HepG2 (cell line): Measurements from ENCODE around the gene ERCC5. TPM values are rescaled to one million over a fixed set of nuclear protein-coding genes. Genes with fewer than 3 reads are reported as not detected.

Experiments
- ATAC-seq: fragments of 200-7000 bp; cut with Tn5 transposase; 3 replicates; pipeline ENCODE4 v1.9.1; 2020; ENCODE audit warnings: mild to moderate bottlenecking, moderate library complexity
- BruUV-seq: library from RNA; stranded (reverse); fragments of 400-500 nt; replicated peaks from 2 replicates; lab custom pipeline; 2021; lab: Mats Ljungman, UMichigan
- CTCF ChIA-PET: fragments of 300-600 bp; formaldehyde crosslinking; extraction: SDS; loops from one replicate; lab custom pipeline; 2021; ENCODE audit warnings: low total read pairs, inconsistent platforms, low intra/inter-chr PET ratio; lab: Yijun Ruan, JAX
- POLR2A ChIA-PET: fragments of 350-600 bp; sonication (Branson Sonifier 250); formaldehyde crosslinking; loops from one replicate; lab custom pipeline; 2020; ENCODE audit warnings: antibody characterized with exemption, inconsistent platforms; lab: Yijun Ruan, JAX
- DNase-seq: peaks from one replicate; pipeline ENCODE4 v3.0.0-alpha.2; 2015; ENCODE audit warnings: low spot score
- FAIRE-seq: peaks from 3 replicates; lab custom pipeline; 2011; peaks lifted over from hg19 to GRCh38; lab: Jason Lieb, UNC
- H2AFZ ChIP-seq: one replicate; pipeline ENCODE4 v1.6.1; 2011; ENCODE audit warnings: low read length, inconsistent platforms
- H3K27ac ChIP-seq: fragments of 300-600 bp; 3 replicates; pipeline ENCODE4 v1.8.0; 2011; ENCODE audit warnings: mixed run types, mild to moderate bottlenecking, mixed read lengths, low read length, inconsistent platforms; ENCODE audit not compliant: insufficient read depth; ENCODE audit errors: extremely low read length
- H3K27me3 ChIP-seq, 2 experiments: fragments of 200-600 bp in 1 of 2; 2 replicates in 1 of 2; 3 replicates in 1 of 2; pipeline versions ENCODE4 v1.6.0 to v1.8.0; 2011; ENCODE audit warnings: low read length in 2 of 2, mild to moderate bottlenecking in 2 of 2, moderate library complexity in 2 of 2, inconsistent platforms in 1 of 2; ENCODE audit not compliant: insufficient read depth in 2 of 2, control insufficient read depth in 1 of 2
- H3K36me3 ChIP-seq, 2 experiments: fragments of 200-600 bp in 1 of 2; replicated peaks in 1 of 2; 2 replicates in 1 of 2; 3 replicates in 1 of 2; pipeline versions ENCODE4 v1.5.1 to v1.8.0; 2011; ENCODE audit warnings: low read length in 2 of 2, inconsistent platforms in 1 of 2; ENCODE audit not compliant: insufficient read depth in 2 of 2, control insufficient read depth in 1 of 2
- H3K4me1 ChIP-seq: 2 replicates; pipeline ENCODE4 v1.5.1; 2012; ENCODE audit warnings: low read length, inconsistent platforms; ENCODE audit not compliant: insufficient read depth
- H3K4me2 ChIP-seq: 2 replicates; pipeline ENCODE4 v1.6.0; 2011; ENCODE audit warnings: low read depth, low read length, inconsistent platforms
- H3K4me3 ChIP-seq, 3 experiments: fragments of 200-600 bp in 1 of 3; sonication (generic), shearing (Covaris generic) in 1 of 3; replicated peaks in 1 of 3; 2 replicates each; pipeline ENCODE4 v1.5.1; 2011 to 2016; ENCODE audit warnings: low read length in 3 of 3, inconsistent platforms in 2 of 3, low read depth in 2 of 3, mild to moderate bottlenecking in 2 of 3, control low read depth in 1 of 3, mixed read lengths in 1 of 3; ENCODE audit not compliant: insufficient read depth in 1 of 3
- H3K79me2 ChIP-seq: one replicate; pipeline ENCODE4 v1.6.1; 2011; ENCODE audit warnings: low read length, inconsistent platforms; ENCODE audit not compliant: insufficient read depth
- H3K9ac ChIP-seq: 2 replicates; pipeline ENCODE4 v1.6.0; 2011; ENCODE audit warnings: mild to moderate bottlenecking, low read depth, low read length, inconsistent platforms; ENCODE audit not compliant: insufficient read depth
- H3K9me3 ChIP-seq: 2 replicates; pipeline ENCODE4 v1.5.1; 2012; ENCODE audit warnings: mild to moderate bottlenecking, low read length
- H4K20me1 ChIP-seq: 2 replicates; pipeline ENCODE4 v1.6.0; 2011; ENCODE audit warnings: inconsistent platforms, mild to moderate bottlenecking, low read length, moderate library complexity; ENCODE audit not compliant: insufficient read depth
- ATF2 ChIP-seq: sonication (generic); formaldehyde crosslinking; IDR thresholded peaks from 2 replicates; pipeline ENCODE4 v1.4.0; 2020; ENCODE audit warnings: missing genetic modification reagents
- DR1 ChIP-seq: sonication (generic); formaldehyde crosslinking; IDR thresholded peaks from 2 replicates; pipeline ENCODE4 v1.8.0; 2021; ENCODE audit warnings: mild to moderate bottlenecking, missing genetic modification reagents, inconsistent platforms
- FOXC1 ChIP-seq: sonication (generic); formaldehyde crosslinking; IDR thresholded peaks from 2 replicates; pipeline ENCODE4 v1.8.0; 2022; ENCODE audit warnings: mild to moderate bottlenecking, missing genetic modification reagents, borderline replicate concordance
- GLI4 ChIP-seq: sonication (generic); formaldehyde crosslinking; IDR thresholded peaks from 2 replicates; pipeline ENCODE4 v1.5.1; 2020; ENCODE audit warnings: missing genetic modification reagents, mild to moderate bottlenecking, moderate library complexity, borderline replicate concordance
- IRX3 ChIP-seq: sonication (generic); formaldehyde crosslinking; IDR thresholded peaks from 2 replicates; pipeline ENCODE4 v1.8.1; 2023; ENCODE audit warnings: mild to moderate bottlenecking, low read depth, missing genetic modification reagents, borderline replicate concordance
- MXD3 ChIP-seq: IDR thresholded peaks from 2 replicates; pipeline ENCODE4 v1.6.1; 2016; ENCODE audit warnings: mild to moderate bottlenecking, missing biosample characterization, missing genetic modification reagents
- PHB2 ChIP-seq: fragments of 450-650 bp; IDR thresholded peaks from 2 replicates; pipeline ENCODE4 v1.6.1; 2018; ENCODE audit not compliant: partially characterized antibody
- POLR2A ChIP-seq, 2 experiments: IDR thresholded peaks; 2 replicates each; pipeline ENCODE4 v1.6.1; 2011; ENCODE audit warnings: low read depth in 2 of 2, low read length in 2 of 2, mild to moderate bottlenecking in 1 of 2, moderate library complexity in 1 of 2; ENCODE audit not compliant: insufficient read depth in 1 of 2
- TCF7L2 ChIP-seq: IDR thresholded peaks from 2 replicates; pipeline ENCODE4 v1.6.1; 2011; ENCODE audit warnings: mild to moderate bottlenecking, low read depth, low read length, moderate library complexity
- TSC22D2 ChIP-seq: sonication (generic); formaldehyde crosslinking; IDR thresholded peaks from 2 replicates; pipeline ENCODE4 v1.5.1; 2020; ENCODE audit warnings: missing genetic modification reagents, mild to moderate bottlenecking, borderline replicate concordance
- ZBTB3 ChIP-seq: sonication (generic); formaldehyde crosslinking; IDR thresholded peaks from 2 replicates; pipeline ENCODE4 v1.4.0; 2020; ENCODE audit warnings: low read depth, mild to moderate bottlenecking, moderate library complexity, missing genetic modification reagents, borderline replicate concordance
- ZNF362 ChIP-seq: sonication (generic); formaldehyde crosslinking; IDR thresholded peaks from 2 replicates; pipeline ENCODE4 v1.4.0; 2020; ENCODE audit warnings: missing genetic modification reagents, mild to moderate bottlenecking, borderline replicate concordance
- ZNF430 ChIP-seq: sonication (generic); formaldehyde crosslinking; IDR thresholded peaks from 2 replicates; pipeline ENCODE4 v1.9.0; 2021; ENCODE audit warnings: mild to moderate bottlenecking, missing genetic modification reagents
- ZNF562 ChIP-seq: sonication (generic); formaldehyde crosslinking; IDR thresholded peaks from 2 replicates; pipeline ENCODE4 v1.8.0; 2022; ENCODE audit warnings: missing genetic modification reagents, borderline replicate concordance
- ZNF564 ChIP-seq: sonication (generic); formaldehyde crosslinking; IDR thresholded peaks from 2 replicates; pipeline ENCODE4 v1.8.1; 2023; ENCODE audit warnings: mild to moderate bottlenecking, missing genetic modification reagents
- ZNF660 ChIP-seq: sonication (generic); formaldehyde crosslinking; IDR thresholded peaks from 2 replicates; pipeline ENCODE4 v1.5.1; 2020; ENCODE audit warnings: mild to moderate bottlenecking, low read depth, missing genetic modification reagents, borderline replicate concordance
- ZSCAN25 ChIP-seq: sonication (generic); formaldehyde crosslinking; IDR thresholded peaks from 2 replicates; pipeline ENCODE4 v1.8.0; 2022; ENCODE audit warnings: mild to moderate bottlenecking, missing genetic modification reagents
- ZXDC ChIP-seq: sonication (generic); formaldehyde crosslinking; IDR thresholded peaks from 2 replicates; pipeline ENCODE4 v1.5.0; 2020; ENCODE audit warnings: mild to moderate bottlenecking, missing genetic modification reagents
- WGBS: methylation state at CpG from one replicate; pipeline ENCODE4 v1.1.6; 2017; ENCODE audit warnings: low lambda C conversion rate; 5-methylcytosine and 5-hydroxymethylcytosine counted together
- in situ Hi-C: cut with HindIII; loops from 2 replicates; pipeline ENCODE4 v1.10.0; 2017; ENCODE audit warnings: low pct_unique_long_range_greater_than_20kb; ENCODE audit not compliant: extremely low pct_ligation_motif_present
- intact Hi-C: fragments of 100-400 bp; cut with micrococcal nuclease; formaldehyde crosslinking; loops from one replicate; pipeline ENCODE4 v1.10.0; 2022; ENCODE audit not compliant: unreplicated experiment
- polyA plus RNA-seq, 8 experiments: library from polyadenylated mRNA; depleted of rRNA in 3 of 8; stranded (reverse) in 7 of 8; unstranded in 1 of 8; fragments of >200 nt; fragmentation: Illumina TruSeq in 4 of 8; extraction: Trizol in 4 of 8; gene quantifications; 2 replicates each; pipeline versions ENCODE4 v1.2.1 to v1.2.3, GENCODE V29; 2011 to 2016; ENCODE audit warnings: low read depth in 4 of 8, missing spikeins in 1 of 8, mixed read lengths in 1 of 8; ENCODE audit not compliant: insufficient read depth in 1 of 8
- total RNA-seq, 5 experiments: library from RNA; depleted of rRNA; stranded (reverse); fragments of >200 nt; fragmentation: Illumina TruSeq; extraction: Trizol; gene quantifications; 2 replicates each; pipeline ENCODE4 v1.2.3, GENCODE V29; 2016; ENCODE audit warnings: low read depth in 1 of 5

ERCC5 gene
- total and polyA plus RNA-seq, 2 of the 13 experiments (the other 11 are each of a cell fraction or from before 2014, with no cell fraction given): 12.9 to 35.5 TPM

GRCh38 chr13:102798581-102799425 lies 47.0 kb upstream of the ERCC5 start, which contains the start of the genes BIVM and POGLUT2:
BIVM (plus strand) TSS chr13:102799119; CDS start chr13:102807268, 8,149 bp downstream.
POGLUT2 (minus strand) TSS chr13:102798976; CDS start chr13:102798670, 306 bp downstream.
- CTCF ChIA-PET: no interaction called here
- peaks cover 28% of the 10 kb centered on the region for H3K79me2 ChIP-seq
- FAIRE-seq: peak; percentile 93
- BruUV-seq: no TSS peak
- H4K20me1 ChIP-seq: no peaks in the 10 kb centered on the region
- H3K36me3 ChIP-seq: no peaks in the 10 kb centered on the region; a peak in 1 of 5 replicates
- POLR2A ChIA-PET: interaction anchor here (3.6 kb wide), 1 partner anchor 47 kb away, joined by 21 read pairs; the partner anchor contains the start of gene ERCC5
- intact Hi-C loops: loop anchor here (1.0 kb wide), 1 partner anchor 31 kb away; no protein-coding TSS in a partner anchor
- DNase-seq: peak; percentile 89
- peak; percentile 95 for ATAC-seq
- 0% methylated on average over 8 of the region's 72 CpGs for WGBS
- peak within 1 kb of the TSS; percentile 87 for H2AFZ ChIP-seq
- H3K4me1 ChIP-seq: peaks cover 24% of the 10 kb centered on the region
- peak within 1 kb of the TSS; percentile 70 to 89 (median 83) for H3K4me3 ChIP-seq
- peak within 1 kb of the TSS; percentile 76 for H3K4me2 ChIP-seq
- no peaks in the 10 kb centered on the region; a peak in 1 of 5 replicates for H3K27me3 ChIP-seq
- H3K9ac ChIP-seq: peak within 1 kb of the TSS; percentile 87
- in situ Hi-C loops: no loop called here
- peak within 1 kb of the TSS; percentile 78 for H3K27ac ChIP-seq
- no peaks in the 10 kb centered on the region for H3K9me3 ChIP-seq
- TF ChIP-seq ZNF362 (CRISPR knock-in tag) (no peak), ZXDC (no peak), PHB2 (no peak), IRX3 (CRISPR knock-in tag) (no peak), MXD3 (CRISPR knock-in tag) (0 out of 2 replicates have a peak, but pooled peaks have one; percentile 21), TCF7L2 (no peak), ZBTB3 (no peak), ZNF430 (no peak), ATF2 (peak; percentile 63; the same call in 1 of the 2 replicates), ZNF562 (CRISPR knock-in tag) (no peak), FOXC1 (CRISPR knock-in tag) (peak; percentile 53; the same call in 1 of the 2 replicates), GLI4 (no peak), TSC22D2 (CRISPR knock-in tag) (no peak; the same call in 1 of the 2 replicates), ZSCAN25 (CRISPR knock-in tag) (no peak), POLR2A (IDR thresholded peaks at IDR 0.05; ENCODE audit: insufficient read depth in 1 of 2, low read depth in 2 of 2, low read length in 2 of 2) (peak; percentile 68 to 79), ZNF660 (CRISPR knock-in tag) (no peak), DR1 (no peak), ZNF564 (no peak)
